Vagina (tissue), 2 donors: ENCODE results near the gene ZNF28. TPM values are rescaled to one million over a fixed set of nuclear protein-coding genes. Genes with fewer than 3 reads are reported as not detected.

Experiments
- DNase-seq, 2 donors: peaks; one replicate each; pipeline ENCODE4 v3.0.0-alpha.2; 2017; ENCODE audit errors: extremely low spot score in 2 of 2
- H3K27ac ChIP-seq: fragments of 200-600 bp; sonication (generic); one replicate; pipeline ENCODE4 v1.5.1; 2019
- H3K27me3 ChIP-seq: fragments of 200-600 bp; sonication (generic); one replicate; pipeline ENCODE4 v1.5.1; 2019
- H3K36me3 ChIP-seq, 2 donors: fragments of 200-600 bp; sonication (generic); one replicate each; pipeline ENCODE4 v1.5.1; 2017 to 2019
- H3K4me1 ChIP-seq: fragments of 200-600 bp; sonication (generic); one replicate; pipeline ENCODE4 v1.5.1; 2019
- H3K4me3 ChIP-seq, 2 donors: fragments of 200-600 bp; sonication (generic); 1 replicate in 1 of 2; 2 replicates in 1 of 2; pipeline ENCODE4 v1.5.1; 2016 to 2019
- H3K9me3 ChIP-seq: fragments of 200-600 bp; sonication (generic); one replicate; pipeline ENCODE4 v1.5.1; 2019
- CTCF ChIP-seq, 3 experiments: fragments of 450-650 bp in 2 of 3; fragments of 200-600 bp in 1 of 3; sonication (generic) in 1 of 3; IDR thresholded peaks; one replicate each; pipeline ENCODE4 v1.5.1; 2017 to 2019; ENCODE audit warnings: antibody characterized with exemption in 3 of 3, mild to moderate bottlenecking in 2 of 3, moderate library complexity in 2 of 3
- POLR2A ChIP-seq, 2 donors: fragments of 450-650 bp; IDR thresholded peaks; one replicate each; pipeline ENCODE4 v1.6.1; 2017; ENCODE audit warnings: antibody characterized with exemption in 2 of 2, mild to moderate bottlenecking in 2 of 2, moderate library complexity in 2 of 2
- POLR2AphosphoS5 ChIP-seq, 2 donors: sonication (generic); formaldehyde crosslinking; IDR thresholded peaks; one replicate each; pipeline ENCODE4 v1.9.0; 2017; ENCODE audit warnings: antibody characterized with exemption in 2 of 2, mild to moderate bottlenecking in 2 of 2, low read depth in 1 of 2; ENCODE audit not compliant: insufficient read depth in 1 of 2
- intact Hi-C: fragments of 100-400 bp; cut with DNase I; formaldehyde crosslinking; loops from one replicate; pipeline ENCODE4 v1.15.1; 2023
- total RNA-seq: library from RNA; depleted of rRNA; stranded (reverse); fragments of >200 nt; gene quantifications from one replicate; pipeline ENCODE4 v1.2.3, GENCODE V29; 2016

The ZNF28 gene
- total RNA-seq, 1 donor from 2014 or later = 10.3 TPM

GRCh38 chr19:52749780-52750179 is 71.7 kb downstream of the ZNF28 start:
- TF ChIP-seq POLR2AphosphoS5 (IDR thresholded peaks at IDR 0.05; ENCODE audit: insufficient read depth in 1 of 2, low read depth in 1 of 2) = no peak
- TF ChIP-seq CTCF (IDR thresholded peaks at IDR 0.05) = no peak
- TF ChIP-seq POLR2A (IDR thresholded peaks at IDR 0.05) = no peak
- H3K27ac ChIP-seq = no peak overlapping the region
- intact Hi-C loops = loop anchor here (2.0 kb wide), 1 partner anchor 21 kb away; no protein-coding TSS in a partner anchor
- no peaks in the 10 kb centered on the region for H3K36me3 ChIP-seq
- H3K9me3 ChIP-seq = no peaks in the 10 kb centered on the region
- H3K27me3 ChIP-seq = no peaks in the 10 kb centered on the region
- no peak overlapping the region for H3K4me3 ChIP-seq
- DNase-seq = no peak
- no peaks in the 10 kb centered on the region for H3K4me1 ChIP-seq

- intact Hi-C loops = no loop called here
- no peak overlapping the region for H3K27ac ChIP-seq
- no peaks in the 10 kb centered on the region for H3K36me3 ChIP-seq
- DNase-seq = no peak
- H3K9me3 ChIP-seq = no peaks in the 10 kb centered on the region
- H3K27me3 ChIP-seq = no peaks in the 10 kb centered on the region
- H3K4me1 ChIP-seq = no peaks in the 10 kb centered on the region
- no peak overlapping the region for H3K4me3 ChIP-seq
- TF ChIP-seq POLR2A (IDR thresholded peaks at IDR 0.05) (no peak), CTCF (IDR thresholded peaks at IDR 0.05) (peak; percentile 25 to 41 (median 38))
Measured at GRCh38 chr19:52748336-52748950, 73.0 kb downstream of the ZNF28 start.

Other genes with a start within 250 kb of the ZNF28 start
- 78.6 TPM for gene ZNF83, start 183.3 kb downstream of the ZNF28 start, total RNA-seq
- 6.1 TPM for gene ZNF611, start 86.6 kb downstream of the ZNF28 start, total RNA-seq
- 13.0 TPM for gene ZNF600, start 34.8 kb downstream of the ZNF28 start, total RNA-seq
- 21.6 TPM for gene ZNF468, start 36.0 kb upstream of the ZNF28 start, total RNA-seq
- gene ZNF320, start 76.0 kb upstream of the ZNF28 start, total RNA-seq = 6.4 TPM
- gene ZNF888, start 101.8 kb upstream of the ZNF28 start, total RNA-seq = 3.7 TPM
- gene ZNF816, start 141.2 kb upstream of the ZNF28 start, total RNA-seq = 9.6 TPM
- not detected for gene ERVV-1, start 192.3 kb upstream of the ZNF28 start, total RNA-seq
- gene ERVV-2, start 223.1 kb upstream of the ZNF28 start, total RNA-seq = not detected